HuH-7 (cell line): Measurements from ENCODE around the gene LRGUK.
"Not testable (repeated sequence)": the region's sequence is repeated elsewhere in the genome, so short reads cannot be mapped to it uniquely, and the experiment has no call there.

ENCODE experiments used
- DNase-seq: peaks from one replicate; pipeline ENCODE4 v3.0.0; 2011; ENCODE audit warnings: low spot score

The LRGUK gene

DNA sequence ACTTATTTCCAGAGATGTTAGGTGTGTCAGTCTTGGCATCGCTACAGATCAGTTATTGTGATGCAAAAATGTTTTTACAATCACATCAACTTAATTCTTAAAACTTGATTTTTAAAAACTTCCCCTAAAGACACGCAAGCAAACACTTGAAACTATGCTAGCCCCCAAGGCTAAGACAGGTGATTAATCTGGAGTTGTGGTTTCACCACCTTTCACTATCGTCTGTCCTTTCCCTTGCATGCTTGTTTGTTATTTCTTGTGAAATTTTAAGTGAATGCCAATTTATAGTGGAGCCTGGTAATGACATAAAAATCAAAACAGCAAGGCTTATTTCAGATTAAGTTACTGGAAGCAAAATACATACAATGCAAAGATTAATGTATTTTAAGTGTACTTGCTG, 119.2 kb downstream of the LRGUK start:
- no peak for DNase-seq

DNA sequence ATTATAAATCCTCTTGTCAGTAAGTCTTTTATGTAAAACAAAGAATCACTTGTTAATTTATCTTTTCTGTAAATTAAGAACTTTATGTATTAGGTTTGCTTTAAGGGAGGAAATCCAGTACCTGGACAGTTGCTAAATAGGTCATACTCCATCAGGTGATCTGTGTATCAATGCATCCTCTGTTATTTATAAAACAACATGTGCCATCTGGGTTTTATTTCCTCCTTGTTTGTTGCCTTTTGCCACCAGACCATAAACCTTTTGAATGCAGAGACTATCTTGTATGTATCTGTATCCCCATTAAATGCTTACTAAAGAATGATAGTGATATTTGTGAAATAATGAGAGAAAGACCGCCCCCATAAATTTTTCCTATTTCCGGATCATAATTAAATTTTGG, 119.6 kb downstream of the LRGUK start:
- DNase-seq = no peak

DNA sequence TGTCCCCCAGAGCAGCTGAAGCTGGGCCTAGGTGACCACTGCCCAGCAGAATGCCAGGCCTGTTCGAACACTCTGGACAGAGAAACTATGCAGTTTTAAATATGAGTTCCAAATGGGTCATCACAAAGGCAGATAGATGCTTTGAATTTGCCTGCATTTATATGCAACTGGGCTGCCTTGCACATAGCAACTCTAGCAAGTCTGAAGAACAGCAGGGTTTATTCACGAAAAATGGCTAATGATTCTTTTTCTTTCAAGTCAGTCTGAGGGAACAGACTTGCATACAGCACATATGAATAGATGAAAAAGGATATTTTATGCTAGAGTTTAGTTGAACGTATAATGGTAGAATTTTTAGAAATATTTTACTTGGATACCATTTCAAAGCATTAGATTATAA, 121.1 kb downstream of the LRGUK start:
- no peak for DNase-seq

DNA sequence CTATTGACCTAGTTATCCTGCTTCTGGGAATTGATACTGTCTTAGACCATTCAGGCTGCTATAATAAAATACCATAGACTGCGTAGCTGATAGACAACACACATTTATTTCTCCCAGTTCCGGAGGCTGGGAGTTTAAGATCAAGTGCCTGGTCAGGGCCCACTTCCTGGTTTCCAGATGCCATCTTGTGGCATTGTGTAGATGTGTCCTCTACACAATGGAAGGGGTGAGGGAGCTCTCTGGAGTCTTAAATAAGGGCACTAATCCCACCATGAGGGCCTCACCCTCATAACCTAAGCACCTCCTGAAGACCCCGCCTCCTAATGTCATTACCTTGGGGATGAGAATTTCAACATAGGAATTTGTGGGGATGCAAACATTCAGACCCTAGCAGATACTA, 127.2 kb downstream of the LRGUK start:
- no peak for DNase-seq

DNA sequence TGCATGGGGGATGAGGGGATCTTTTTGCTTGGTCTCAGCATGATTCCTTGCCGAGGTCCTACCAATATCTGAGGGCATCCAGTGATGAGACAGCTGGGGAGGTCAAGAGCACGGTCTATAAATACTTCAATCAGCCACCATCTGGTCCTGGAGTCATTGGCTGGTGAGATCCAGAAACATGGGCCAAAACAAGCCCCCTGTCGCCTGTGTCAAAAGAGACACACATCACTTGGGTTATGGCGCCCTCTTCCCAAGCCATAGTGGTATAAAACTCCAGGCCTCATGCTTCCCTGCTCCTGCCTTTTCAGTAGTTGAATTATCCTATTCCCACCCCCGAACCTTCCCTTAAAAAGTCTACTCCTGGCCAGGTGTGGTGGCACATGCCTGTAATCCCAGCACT, 128.7 kb downstream of the LRGUK start:
- DNase-seq = no peak

DNA sequence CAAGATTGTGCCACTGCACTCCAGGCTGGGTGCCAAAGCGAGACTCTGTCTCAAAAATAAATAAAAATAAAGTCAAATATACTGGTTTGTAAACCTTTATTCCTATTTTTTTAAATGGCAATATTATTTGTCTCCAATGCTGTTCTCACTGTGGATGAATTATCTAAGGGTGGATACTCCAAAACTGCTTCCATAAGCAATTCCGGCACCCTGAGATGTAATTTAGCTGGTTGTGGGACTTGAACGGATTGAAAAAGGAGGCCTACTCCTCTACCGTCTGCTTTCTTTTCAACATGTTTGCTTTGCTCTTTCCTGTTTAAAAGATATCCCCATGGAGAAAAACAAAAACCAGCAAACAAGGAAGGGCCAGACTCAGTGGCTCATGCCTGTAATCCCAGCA, 135.2 kb downstream of the LRGUK start:
- no peak for DNase-seq

DNA sequence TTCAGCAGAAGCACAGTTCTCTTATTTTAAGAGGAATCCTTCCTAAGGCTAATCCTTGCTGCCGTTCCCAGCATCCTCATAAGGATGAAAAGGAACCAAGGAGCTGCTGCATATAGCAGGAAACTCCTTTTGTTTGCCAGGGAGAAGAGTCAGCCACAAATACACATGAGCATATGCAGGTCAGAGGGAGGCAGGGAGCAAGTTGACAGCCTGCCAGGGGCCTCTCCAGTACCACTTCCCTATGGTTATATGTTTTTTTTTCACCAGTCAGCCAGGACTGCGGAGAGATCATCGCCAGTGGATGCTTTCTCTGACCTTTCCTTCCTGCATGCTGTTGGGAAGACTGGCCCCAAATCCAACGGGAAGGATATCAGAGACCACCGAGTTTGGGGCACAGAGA, 149.8 kb downstream of the LRGUK start:
- DNase-seq = no peak

DNA sequence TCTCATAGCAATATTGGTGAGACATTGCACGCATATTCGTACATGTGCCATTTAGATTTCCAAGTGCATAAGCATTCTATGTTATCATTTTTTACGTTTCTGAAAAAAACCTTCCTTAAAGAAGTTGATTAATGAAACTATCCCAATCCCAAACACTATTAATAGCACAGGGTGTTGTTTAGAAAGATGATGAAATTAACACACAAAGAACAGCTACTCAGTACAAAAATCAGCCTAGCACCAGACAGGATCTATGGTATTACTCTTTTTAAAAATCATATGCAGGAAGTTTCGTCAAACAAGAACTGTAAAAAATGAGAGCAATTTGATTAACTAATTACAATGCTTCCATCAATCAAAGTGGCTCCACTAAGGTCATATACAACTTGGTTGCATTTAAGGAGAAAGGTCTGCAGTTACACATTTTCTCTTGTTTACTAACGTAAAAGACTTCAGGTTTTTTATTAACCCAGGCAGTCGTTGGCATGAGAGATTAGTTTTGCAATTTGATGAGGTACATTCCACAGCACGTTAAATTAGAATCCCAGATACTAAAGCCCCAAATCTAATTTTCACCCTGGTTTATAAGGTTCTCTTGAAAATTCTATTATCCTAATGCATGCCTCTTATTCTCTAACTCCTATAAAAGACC, 151.5 kb downstream of the LRGUK start:
- no peak for DNase-seq

DNA sequence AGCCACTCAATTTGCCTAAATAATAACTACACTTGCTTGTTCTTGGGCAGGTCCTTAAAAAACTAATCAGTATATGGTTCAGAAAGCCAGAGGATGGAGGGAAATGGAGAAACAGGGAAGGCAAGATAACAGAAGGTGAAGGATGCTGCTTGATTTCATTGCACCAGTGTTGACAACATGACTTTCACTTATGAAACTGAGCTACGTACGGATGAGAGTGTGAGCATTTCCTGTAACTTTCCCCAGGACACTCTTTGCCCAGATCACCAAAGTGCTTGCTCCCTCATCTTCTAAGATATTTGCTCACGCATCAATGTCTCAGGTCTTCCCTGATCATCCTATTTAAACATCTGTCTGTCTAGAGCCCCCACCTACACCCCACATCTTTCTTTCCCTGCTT, 152.2 kb downstream of the LRGUK start:
- no peak for DNase-seq

DNA sequence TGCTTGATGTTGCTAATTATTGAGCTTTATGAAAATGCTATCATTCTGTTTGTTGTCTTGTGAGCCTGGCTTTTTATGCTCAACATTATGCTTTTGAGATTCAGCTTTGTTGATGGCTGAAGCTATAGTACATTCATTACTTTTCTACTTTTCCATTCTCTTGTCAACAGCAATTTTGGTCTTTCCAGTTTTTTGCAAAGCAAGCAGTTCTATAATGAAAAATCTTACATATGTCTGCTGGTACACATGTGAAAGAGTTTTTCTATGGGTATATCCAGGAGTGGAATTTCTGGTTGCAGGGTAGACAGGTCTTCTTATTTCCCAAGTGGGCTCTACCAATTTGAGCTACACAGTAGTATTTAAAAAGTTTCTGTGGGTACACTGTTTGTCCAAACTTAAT, 152.8 kb downstream of the LRGUK start:
- no peak for DNase-seq

DNA sequence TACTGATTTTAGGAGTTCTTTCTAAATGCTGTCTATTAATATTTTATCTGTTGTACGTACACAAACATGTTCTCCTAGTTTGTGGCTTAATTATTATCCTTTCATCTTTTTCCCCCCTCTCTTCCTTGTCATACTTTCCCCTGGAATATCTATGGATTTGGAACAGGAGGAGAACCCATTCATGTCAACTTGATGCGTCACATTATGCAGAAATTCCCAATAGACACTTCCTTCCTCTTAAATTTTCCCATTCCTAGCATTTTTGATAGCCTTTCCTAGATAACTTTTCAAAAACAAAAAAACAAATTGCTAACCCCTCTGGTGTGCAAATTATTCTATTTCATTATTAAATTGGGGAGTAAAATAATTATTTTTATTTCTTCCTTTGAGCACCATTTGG, 153.4 kb downstream of the LRGUK start:
- DNase-seq = no peak

DNA sequence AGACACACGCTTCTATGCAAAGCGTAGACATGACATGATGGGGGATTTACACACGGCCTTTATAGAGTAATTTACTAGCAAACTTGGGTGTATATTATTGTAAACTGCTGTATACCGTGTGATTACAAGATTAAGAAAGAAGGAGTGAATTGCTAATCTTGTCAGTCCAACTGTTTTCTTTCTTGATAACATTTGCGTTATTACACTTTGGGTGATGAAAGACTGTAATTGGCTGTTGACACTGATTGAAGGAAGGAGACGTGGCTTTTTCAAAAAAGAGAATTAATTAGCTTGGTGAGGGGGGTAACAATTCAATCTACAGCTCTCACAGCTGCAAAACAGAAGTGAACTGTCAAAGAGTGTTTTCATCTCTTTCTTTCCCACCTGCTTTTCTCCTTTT, 156.9 kb downstream of the LRGUK start:
- DNase-seq = no peak

DNA sequence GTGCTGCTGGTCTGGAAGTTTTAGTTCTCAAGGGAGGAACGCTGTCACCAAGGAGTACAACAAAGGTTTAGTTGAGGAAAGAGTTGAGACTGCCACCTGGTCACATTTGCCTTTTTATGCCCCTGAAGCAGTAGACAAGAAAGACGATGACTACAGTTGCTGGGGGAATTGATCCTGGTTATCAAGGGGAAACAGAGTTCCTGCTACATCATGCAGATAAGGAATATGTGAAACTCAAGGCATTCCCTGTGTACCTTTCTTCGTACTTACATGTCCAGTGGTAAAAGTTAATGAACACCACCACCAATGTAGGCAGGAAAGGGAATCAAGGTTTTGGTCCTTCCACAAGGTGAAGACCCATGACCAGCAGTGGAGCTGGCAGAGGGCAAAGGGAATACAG, 157.8 kb downstream of the LRGUK start:
- DNase-seq = no peak

DNA sequence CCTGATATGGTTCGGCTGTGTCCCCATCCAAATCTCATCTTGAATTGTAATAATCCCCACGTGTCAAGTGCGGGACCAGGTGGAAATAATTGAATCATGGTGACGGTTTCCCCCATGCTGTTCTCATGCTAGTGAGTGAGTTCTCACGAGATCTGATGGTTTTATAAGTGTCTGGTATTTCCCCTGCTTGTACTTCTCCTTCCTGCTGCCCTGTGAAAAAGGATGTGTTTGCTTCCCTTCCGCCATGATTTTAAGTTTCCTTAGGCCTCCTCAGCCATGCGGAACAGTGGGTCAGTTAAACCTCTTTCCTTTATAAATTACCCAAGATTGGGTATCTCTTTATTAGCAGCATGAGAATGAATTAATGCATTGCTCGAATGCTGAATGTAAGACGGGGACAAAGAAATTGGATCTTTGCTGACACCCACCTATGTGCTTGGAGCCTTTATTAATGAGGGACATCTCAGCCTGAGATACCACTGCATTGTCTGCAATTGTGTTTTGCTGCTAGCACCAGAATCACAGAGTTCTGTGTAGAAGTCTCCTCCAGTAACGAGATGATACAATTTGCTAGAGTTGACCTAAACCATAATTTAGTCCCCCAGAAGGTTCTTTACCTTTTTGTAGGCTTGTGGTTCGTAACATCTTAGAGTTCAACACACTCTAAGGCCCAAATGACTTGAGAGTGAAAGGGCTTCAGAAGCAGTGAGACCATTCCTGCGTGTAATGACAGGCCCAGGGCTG, 160.9 kb downstream of the LRGUK start:
- DNase-seq = no peak

DNA sequence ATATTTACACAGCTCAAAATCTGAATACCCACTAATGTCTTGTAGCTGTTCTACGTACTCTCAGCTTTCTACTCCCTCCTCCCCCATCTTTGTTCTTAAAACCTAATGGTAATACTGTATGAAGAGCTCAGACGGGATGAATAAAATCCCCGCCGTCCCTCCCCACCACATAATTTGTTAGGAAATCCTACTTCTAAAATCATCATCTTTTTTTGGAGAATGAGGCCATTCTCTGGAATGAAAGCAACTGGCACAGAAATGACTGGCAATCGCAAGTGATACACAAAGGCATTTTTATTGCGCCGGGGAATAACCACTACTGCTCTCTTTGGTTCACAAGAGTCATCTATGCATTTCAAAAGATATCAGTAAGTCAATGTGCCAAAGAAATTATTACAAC, 162.3 kb downstream of the LRGUK start:
- DNase-seq = no peak

DNA sequence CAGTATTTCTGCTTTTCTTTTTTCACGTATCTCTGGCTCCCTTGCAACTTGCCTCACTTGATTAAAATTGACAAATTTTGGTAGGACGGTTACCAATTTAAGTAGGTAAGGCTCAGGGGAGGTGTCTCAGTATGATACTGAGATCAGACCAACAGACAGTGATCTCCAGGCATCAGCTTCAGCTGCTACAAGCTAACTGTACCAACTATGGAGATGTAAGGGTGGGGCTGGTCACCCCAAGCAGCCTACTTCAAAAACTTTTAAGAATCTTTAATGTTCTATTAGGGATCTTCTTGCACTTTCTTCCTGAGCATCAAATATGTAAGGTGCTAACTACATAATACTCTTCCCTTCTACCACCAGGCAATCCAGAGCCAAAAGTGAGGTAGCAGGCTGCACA, 162.7 kb downstream of the LRGUK start:
- no peak for DNase-seq

DNA sequence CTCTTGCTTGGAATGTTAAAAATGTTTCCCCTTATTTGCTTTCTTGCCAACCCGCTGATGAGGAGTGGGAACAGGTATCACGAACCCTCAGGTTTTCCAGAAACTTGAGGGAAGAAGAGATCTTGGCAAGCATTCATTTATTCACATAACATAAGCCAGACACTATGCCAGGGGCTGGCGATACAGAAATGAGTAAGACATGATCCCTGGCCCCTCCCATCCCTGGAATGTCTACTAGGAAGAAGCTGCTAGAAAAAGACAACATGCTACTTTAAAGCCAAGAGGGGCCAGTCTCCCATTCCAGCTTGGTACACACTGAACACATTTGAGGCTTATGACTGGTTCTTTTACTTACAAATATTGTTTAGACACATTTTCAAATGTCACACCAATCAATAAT, 163.1 kb downstream of the LRGUK start:
- DNase-seq = no peak

DNA sequence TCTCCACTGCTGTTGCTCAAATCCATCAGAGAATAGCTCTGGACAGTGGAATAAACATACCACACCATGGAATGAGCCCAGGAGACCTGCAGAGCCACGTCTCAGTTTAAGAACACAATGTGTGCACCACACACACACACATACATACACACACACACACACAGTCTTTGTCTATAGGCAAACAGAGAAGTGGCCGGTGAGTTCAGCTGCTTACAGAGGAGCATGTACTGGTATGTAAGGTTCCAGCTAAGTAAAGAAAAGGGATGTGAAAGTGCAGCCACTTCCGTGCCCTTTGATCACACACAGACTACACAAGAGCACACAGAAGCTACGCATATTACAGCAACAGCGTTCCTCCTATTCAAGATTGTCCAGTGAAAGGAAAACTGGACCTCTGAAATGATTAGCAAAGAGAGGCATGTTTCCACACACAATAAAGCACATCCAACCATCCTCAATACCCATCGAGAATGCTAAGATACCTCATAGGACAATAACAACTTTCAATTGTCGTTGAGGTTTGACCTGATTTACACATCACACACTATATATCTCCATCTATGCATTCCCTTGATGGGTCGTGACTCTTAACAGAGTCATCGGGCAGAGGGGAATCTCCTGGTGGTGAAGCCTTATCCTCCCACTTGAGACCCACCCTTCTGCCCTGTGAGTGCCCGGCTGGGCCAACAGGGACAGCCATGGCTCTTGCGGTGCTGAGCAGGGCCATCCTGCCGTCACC, 166.0 kb downstream of the LRGUK start:
- DNase-seq = no peak

DNA sequence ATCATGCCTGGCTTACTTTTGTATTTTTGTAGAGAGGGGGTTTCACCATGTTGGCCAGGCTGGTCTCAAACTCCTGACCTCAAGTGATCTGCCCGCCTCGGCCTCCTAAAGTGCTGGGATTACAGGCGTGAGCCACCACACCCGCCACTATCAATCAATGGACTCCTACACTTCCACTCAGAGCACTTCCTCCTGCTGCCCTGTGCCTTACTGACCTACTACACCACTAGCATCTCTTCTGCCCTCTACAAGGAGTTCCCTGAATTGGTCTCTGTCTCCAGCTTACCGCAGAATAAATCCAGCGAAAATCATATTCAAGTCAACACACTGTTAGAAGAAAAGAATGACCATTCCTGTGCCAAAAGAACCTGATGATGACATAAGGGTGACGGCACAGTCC, 168.8 kb downstream of the LRGUK start:
- not testable (repeated sequence) for DNase-seq

DNA sequence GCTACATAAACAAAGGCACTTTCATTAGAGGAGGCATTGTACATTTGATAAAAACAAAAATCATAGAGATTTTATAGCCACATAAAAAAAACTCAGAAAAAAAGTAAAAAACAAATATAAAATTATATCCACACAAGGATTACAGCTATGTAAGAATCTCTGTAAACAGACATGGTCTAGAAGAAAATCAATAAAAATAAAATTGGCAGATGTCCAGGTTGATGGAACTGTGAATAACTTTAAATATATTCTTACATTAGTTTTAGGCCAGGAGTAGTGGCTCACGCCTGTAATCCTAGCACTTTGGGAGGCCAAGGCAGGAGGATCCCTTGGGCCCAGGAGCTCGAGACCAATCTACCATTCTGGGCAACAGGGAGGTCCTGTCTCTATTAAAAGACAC, 170.3 kb downstream of the LRGUK start:
- no peak for DNase-seq

DNA sequence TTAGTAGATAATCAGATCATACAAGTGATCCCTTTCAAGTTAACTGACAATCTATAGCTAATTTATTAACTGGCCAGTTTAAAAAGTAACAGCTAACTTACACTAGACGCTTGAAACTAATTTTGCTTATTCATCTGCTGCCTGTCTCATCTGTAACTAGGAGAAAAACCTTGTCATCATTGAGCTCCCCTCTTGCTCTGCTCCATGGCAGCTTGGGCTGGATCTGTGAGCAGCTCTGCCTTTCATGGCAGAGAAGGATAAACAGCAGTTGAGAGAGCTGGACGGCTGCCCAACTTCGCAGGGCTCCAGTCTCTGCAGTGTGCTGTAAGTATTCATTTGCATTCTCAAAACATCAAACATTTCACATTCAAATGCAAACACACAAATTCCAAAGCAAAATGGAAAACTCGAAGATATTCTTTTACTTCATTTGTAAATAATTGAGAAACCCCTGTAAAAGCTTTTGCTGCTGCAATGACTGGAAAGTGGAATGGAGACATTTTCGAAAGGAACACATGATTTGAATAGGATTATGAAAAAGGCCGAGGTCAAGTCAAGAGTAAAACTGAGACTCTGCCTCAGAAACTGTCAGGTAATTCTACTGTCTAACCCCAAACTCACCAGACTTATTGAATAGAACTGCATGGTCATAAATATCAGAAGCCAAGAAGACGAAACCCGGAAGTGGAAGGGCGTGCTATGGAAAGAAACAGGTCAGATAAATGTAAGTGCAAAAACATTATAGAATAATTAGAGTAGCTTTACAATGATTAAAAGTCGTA, 172.0 kb downstream of the LRGUK start:
- DNase-seq = no peak

DNA sequence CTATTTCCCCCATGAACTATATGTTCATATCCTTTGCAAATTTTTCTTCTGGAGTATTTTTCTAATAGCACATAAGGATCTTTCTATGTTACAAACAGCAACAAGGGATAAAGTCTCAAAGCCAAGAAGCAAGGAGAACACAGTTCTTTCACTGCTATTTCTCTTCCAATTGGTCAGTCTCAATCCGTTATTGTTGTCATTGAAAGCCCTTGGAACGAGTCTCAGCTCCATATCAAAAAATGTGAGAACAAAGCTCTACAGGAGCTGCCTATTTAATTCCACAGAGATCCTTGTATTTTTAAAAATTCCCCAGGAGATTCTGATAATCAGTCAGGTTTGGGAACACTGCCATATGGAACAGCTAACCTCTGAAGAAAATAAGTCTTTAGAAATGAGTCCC, 173.8 kb downstream of the LRGUK start:
- no peak for DNase-seq

DNA sequence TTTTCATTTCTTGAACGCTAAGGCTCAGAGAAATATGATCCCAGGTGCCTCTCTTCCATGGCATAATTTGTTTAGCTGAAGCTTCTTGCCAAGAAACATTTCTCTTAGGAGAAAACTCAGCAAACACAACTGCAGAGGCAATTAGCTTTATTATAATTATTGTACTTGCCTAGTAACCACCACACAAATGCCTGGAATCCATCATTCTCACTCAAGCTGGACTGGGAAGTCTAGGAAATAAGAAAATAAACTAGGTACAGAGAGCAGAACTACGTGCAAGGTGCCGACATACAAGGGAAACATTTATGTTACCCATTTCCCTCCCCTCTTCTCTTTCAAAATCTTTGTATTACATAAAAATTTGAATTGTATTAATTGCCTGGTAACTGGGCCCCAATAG, 174.5 kb downstream of the LRGUK start:
- no peak for DNase-seq
